ENCODE results near the gene CORO2A.

CORO2A gene

DNA sequence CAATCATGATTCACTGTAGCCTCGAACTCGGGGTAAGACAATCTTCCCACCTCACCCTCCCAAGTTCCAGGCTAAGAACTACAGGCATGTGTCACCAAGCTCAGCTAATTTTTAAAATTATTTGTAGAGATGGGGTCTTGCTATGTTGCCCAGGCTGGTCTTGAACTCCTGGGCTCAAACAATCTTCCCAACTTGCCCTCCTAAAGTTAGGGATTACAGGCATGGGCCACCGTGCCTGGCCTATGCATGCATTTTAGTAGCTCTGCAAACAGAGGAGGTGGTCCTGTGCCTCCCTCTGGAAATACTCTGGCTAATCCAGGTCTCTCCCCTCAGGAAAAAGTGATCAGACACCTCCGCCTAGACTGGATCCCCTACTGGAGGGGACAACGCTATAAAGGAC is 51.9 kb downstream of the CORO2A start:
- H3K9me3 ChIP-seq (ENCODE audit: control extremely low read depth in 1 of 5, control insufficient read depth in 4 of 5, insufficient read depth in 2 of 5, low read depth in 1 of 5, low read length in 4 of 5), result no peaks in the 10 kb centered on the region
- 93% methylated on average over 3 of the region's 5 CpGs for WGBS (ENCODE audit: insufficient coverage)
- H3K27ac ChIP-seq (ENCODE audit: insufficient read depth in 1 of 2, low read depth in 1 of 2, low read length in 2 of 2, poor library complexity in 1 of 2, severe bottlenecking in 2 of 2), result no peak overlapping the region
- CTCF ChIA-PET, result interaction anchor here (0.8 kb wide), 1 partner anchor 200 kb away, joined by 3 read pairs; no protein-coding TSS in a partner anchor
- POLR2A ChIA-PET, result no interaction called here
- H3K4me3 ChIP-seq (ENCODE audit: control insufficient read depth in 1 of 7, extremely low read depth in 1 of 7, insufficient read depth in 4 of 7, low read depth in 2 of 7, low read length in 6 of 7), result no peak overlapping the region
- no peak for DNase-seq
- H3K27me3 ChIP-seq (replicated peaks in 2 of 5; ENCODE audit: control insufficient read depth in 4 of 5, insufficient read depth in 5 of 5, low read length in 4 of 5), result no peaks in the 10 kb centered on the region
- H3K4me1 ChIP-seq (ENCODE audit: control extremely low read depth in 1 of 4, control insufficient read depth in 4 of 4, insufficient read depth in 4 of 4, low read length in 3 of 4), result peaks cover 0 to 5% (median 0%) of the 10 kb centered on the region in 4 experiments
- H3K36me3 ChIP-seq (ENCODE audit: control insufficient read depth in 4 of 4, insufficient read depth in 4 of 4, low read length in 3 of 4), result peaks cover 0 to 2% (median 0%) of the 10 kb centered on the region in 4 experiments

GRCh38 chr9:98136489-98136888 is 55.9 kb downstream of the CORO2A start:
- Histone ChIP-seq H3K27me3 (replicated peaks in 2 of 5; ENCODE audit: control insufficient read depth in 4 of 5, insufficient read depth in 5 of 5, low read length in 4 of 5) (no peaks in the 10 kb centered on the region), H3K4me3 (ENCODE audit: control insufficient read depth in 1 of 7, extremely low read depth in 1 of 7, insufficient read depth in 4 of 7, low read depth in 2 of 7, low read length in 6 of 7) (no peak overlapping the region), H3K36me3 (ENCODE audit: control insufficient read depth in 4 of 4, insufficient read depth in 4 of 4, low read length in 3 of 4) (peaks cover 0 to 4% (median 0%) of the 10 kb centered on the region in 4 experiments), H3K9me3 (ENCODE audit: control extremely low read depth in 1 of 5, control insufficient read depth in 4 of 5, insufficient read depth in 2 of 5, low read depth in 1 of 5, low read length in 4 of 5) (no peaks in the 10 kb centered on the region), H3K4me1 (ENCODE audit: control extremely low read depth in 1 of 4, control insufficient read depth in 4 of 4, insufficient read depth in 4 of 4, low read length in 3 of 4) (peaks cover 0 to 3% (median 0%) of the 10 kb centered on the region in 4 experiments), H3K27ac (ENCODE audit: insufficient read depth in 1 of 2, low read depth in 1 of 2, low read length in 2 of 2, poor library complexity in 1 of 2, severe bottlenecking in 2 of 2) (no peak overlapping the region)
- ChIA-PET CTCF (no interaction called here), POLR2A (interaction anchor here (0.6 kb wide), 1 partner anchor 61 kb away, joined by 3 read pairs; no protein-coding TSS in a partner anchor)
- no peak for DNase-seq

DNA sequence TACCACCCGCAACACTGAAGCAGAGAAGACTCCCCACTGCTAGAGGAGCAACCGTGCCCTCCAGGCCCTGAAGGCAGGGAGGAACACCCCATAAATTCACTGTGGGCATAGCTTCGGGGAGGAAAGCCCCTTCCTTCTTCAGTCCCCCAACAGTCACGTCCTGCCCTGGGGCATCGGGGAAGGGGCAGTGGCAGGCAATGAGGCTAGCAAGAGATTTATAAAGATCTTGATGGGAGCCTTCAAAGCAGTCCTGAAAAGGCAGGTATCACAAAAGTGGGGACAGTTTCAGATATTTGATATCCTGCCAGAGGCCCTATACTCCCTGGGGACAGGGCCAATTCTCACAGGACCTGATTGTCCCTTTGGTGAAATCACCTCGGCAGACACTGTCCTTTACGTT is 56.5 kb downstream of the CORO2A start:
- Histone ChIP-seq H3K9me3 (ENCODE audit: control extremely low read depth in 1 of 5, control insufficient read depth in 4 of 5, insufficient read depth in 2 of 5, low read depth in 1 of 5, low read length in 4 of 5) (no peaks in the 10 kb centered on the region), H3K27ac (ENCODE audit: insufficient read depth in 1 of 2, low read depth in 1 of 2, low read length in 2 of 2, poor library complexity in 1 of 2, severe bottlenecking in 2 of 2) (no peak overlapping the region), H3K36me3 (ENCODE audit: control insufficient read depth in 4 of 4, insufficient read depth in 4 of 4, low read length in 3 of 4) (peaks cover 0 to 4% (median 0%) of the 10 kb centered on the region in 4 experiments), H3K4me3 (ENCODE audit: control insufficient read depth in 1 of 7, extremely low read depth in 1 of 7, insufficient read depth in 4 of 7, low read depth in 2 of 7, low read length in 6 of 7) (no peak overlapping the region), H3K27me3 (replicated peaks in 2 of 5; ENCODE audit: control insufficient read depth in 4 of 5, insufficient read depth in 5 of 5, low read length in 4 of 5) (no peaks in the 10 kb centered on the region), H3K4me1 (ENCODE audit: control extremely low read depth in 1 of 4, control insufficient read depth in 4 of 4, insufficient read depth in 4 of 4, low read length in 3 of 4) (peaks cover 0 to 3% (median 0%) of the 10 kb centered on the region in 4 experiments)
- 92% methylated on average over 7 of the region's 7 CpGs for WGBS (ENCODE audit: insufficient coverage)
- no peak for DNase-seq
- CTCF ChIA-PET, result interaction anchor here (1.2 kb wide), 1 partner anchor 17 kb away, joined by 3 read pairs; the partner anchor contains the start of gene TRIM14
- POLR2A ChIA-PET, result interaction anchor here (0.6 kb wide), 1 partner anchor 61 kb away, joined by 3 read pairs; no protein-coding TSS in a partner anchor

- ChIA-PET POLR2A (no interaction called here), CTCF (interaction anchor here (1.2 to 1.4 kb wide), 2 partner anchors 14 to 17 kb away, joined by 3 to 4 read pairs; partner anchors contain the start of gene TRIM14)
- no peak for DNase-seq
- WGBS (ENCODE audit: insufficient coverage), result 92% methylated on average over 4 of the region's 4 CpGs
- Histone ChIP-seq H3K4me1 (ENCODE audit: control extremely low read depth in 1 of 4, control insufficient read depth in 4 of 4, insufficient read depth in 4 of 4, low read length in 3 of 4) (peaks cover 0 to 3% (median 0%) of the 10 kb centered on the region in 4 experiments), H3K27me3 (replicated peaks in 2 of 5; ENCODE audit: control insufficient read depth in 4 of 5, insufficient read depth in 5 of 5, low read length in 4 of 5) (no peaks in the 10 kb centered on the region), H3K36me3 (ENCODE audit: control insufficient read depth in 4 of 4, insufficient read depth in 4 of 4, low read length in 3 of 4) (peaks cover 0 to 4% (median 0%) of the 10 kb centered on the region in 4 experiments), H3K4me3 (ENCODE audit: control insufficient read depth in 1 of 7, extremely low read depth in 1 of 7, insufficient read depth in 4 of 7, low read depth in 2 of 7, low read length in 6 of 7) (no peak overlapping the region), H3K27ac (ENCODE audit: insufficient read depth in 1 of 2, low read depth in 1 of 2, low read length in 2 of 2, poor library complexity in 1 of 2, severe bottlenecking in 2 of 2) (no peak overlapping the region), H3K9me3 (ENCODE audit: control extremely low read depth in 1 of 5, control insufficient read depth in 4 of 5, insufficient read depth in 2 of 5, low read depth in 1 of 5, low read length in 4 of 5) (no peaks in the 10 kb centered on the region)
Measured at GRCh38 chr9:98135558-98135934, 56.9 kb downstream of the CORO2A start.

DNA sequence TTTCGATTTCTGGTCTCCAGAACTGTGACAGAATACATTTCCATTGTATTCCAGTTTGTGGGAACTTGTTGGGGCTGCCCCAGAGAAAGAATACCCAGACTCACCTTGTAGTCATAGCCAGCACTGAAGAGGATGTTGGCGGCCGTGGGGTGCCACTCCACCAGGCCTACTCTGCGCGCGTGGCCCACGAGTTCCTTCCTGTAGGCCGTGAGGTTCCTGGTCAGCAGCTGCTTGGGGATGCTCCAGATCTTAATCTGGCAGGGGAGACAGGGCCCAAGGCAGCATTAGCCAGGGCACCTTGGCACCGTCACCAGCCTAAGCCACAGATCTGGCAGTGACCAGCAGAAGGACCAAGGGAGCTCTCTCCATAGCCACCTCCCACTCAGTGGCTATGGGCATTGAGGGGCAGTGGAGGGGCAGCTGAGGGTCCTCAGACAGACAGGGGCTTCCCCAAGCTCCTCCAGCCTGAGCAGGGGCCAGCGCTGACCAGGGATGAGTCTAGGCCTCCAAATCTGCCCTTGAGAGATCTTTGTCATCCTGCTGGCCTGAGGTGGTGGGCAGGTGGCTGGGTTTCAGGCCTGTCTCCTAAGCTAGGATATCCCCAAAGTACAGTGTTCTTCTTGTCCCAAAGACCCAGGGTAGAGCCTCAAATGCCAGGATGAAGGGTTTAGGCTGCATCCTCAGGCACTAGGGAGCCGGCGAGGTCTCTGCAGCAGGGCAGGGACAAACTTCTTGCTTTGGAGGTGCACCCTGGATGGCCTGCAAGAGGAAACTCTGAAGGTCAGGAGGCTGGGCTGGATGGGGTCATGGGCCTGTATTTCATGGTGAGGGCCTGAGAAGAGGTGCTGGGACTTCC is 57.5 kb downstream of the CORO2A start:
- Histone ChIP-seq H3K4me1 (ENCODE audit: control extremely low read depth in 1 of 4, control insufficient read depth in 4 of 4, insufficient read depth in 4 of 4, low read length in 3 of 4) (peaks cover 0 to 3% (median 0%) of the 10 kb centered on the region in 4 experiments), H3K36me3 (ENCODE audit: control insufficient read depth in 4 of 4, insufficient read depth in 4 of 4, low read length in 3 of 4) (peaks cover 0 to 4% (median 0%) of the 10 kb centered on the region in 4 experiments), H3K27ac (ENCODE audit: insufficient read depth in 1 of 2, low read depth in 1 of 2, low read length in 2 of 2, poor library complexity in 1 of 2, severe bottlenecking in 2 of 2) (no peak overlapping the region), H3K9me3 (ENCODE audit: control extremely low read depth in 1 of 5, control insufficient read depth in 4 of 5, insufficient read depth in 2 of 5, low read depth in 1 of 5, low read length in 4 of 5) (no peaks in the 10 kb centered on the region), H3K27me3 (replicated peaks in 2 of 5; ENCODE audit: control insufficient read depth in 4 of 5, insufficient read depth in 5 of 5, low read length in 4 of 5) (no peaks in the 10 kb centered on the region), H3K4me3 (ENCODE audit: control insufficient read depth in 1 of 7, extremely low read depth in 1 of 7, insufficient read depth in 4 of 7, low read depth in 2 of 7, low read length in 6 of 7) (no peak overlapping the region)
- WGBS (ENCODE audit: insufficient coverage), result 87% methylated on average over 11 of the region's 12 CpGs
- CTCF ChIA-PET, result interaction anchor here (1.2 to 1.4 kb wide), 2 partner anchors 13 to 16 kb away, joined by 3 to 4 read pairs; partner anchors contain the start of gene TRIM14
- DNase-seq, result no peak
- POLR2A ChIA-PET, result no interaction called here

GRCh38 chr9:98132806-98133631 is 59.4 kb downstream of the CORO2A start:
- no peak for DNase-seq
- peaks cover 0 to 13% (median 0%) of the 10 kb centered on the region in 4 experiments for H3K4me1 ChIP-seq (ENCODE audit: control extremely low read depth in 1 of 4, control insufficient read depth in 4 of 4, insufficient read depth in 4 of 4, low read length in 3 of 4)
- no peaks in the 10 kb centered on the region for H3K9me3 ChIP-seq (ENCODE audit: control extremely low read depth in 1 of 5, control insufficient read depth in 4 of 5, insufficient read depth in 2 of 5, low read depth in 1 of 5, low read length in 4 of 5)
- no peak overlapping the region for H3K4me3 ChIP-seq (ENCODE audit: control insufficient read depth in 1 of 7, extremely low read depth in 1 of 7, insufficient read depth in 4 of 7, low read depth in 2 of 7, low read length in 6 of 7)
- ChIA-PET POLR2A (interaction anchor here (0.6 kb wide), 1 partner anchor 43 kb away, joined by 4 read pairs; no protein-coding TSS in a partner anchor), CTCF (interaction anchor here (0.8 to 0.9 kb wide), 2 partner anchors 15 to 103 kb away, joined by 3 read pairs; no protein-coding TSS in a partner anchor)
- H3K36me3 ChIP-seq (ENCODE audit: control insufficient read depth in 4 of 4, insufficient read depth in 4 of 4, low read length in 3 of 4), result peaks cover 0 to 4% (median under 1%) of the 10 kb centered on the region in 4 experiments
- no peaks in the 10 kb centered on the region for H3K27me3 ChIP-seq (replicated peaks in 2 of 5; ENCODE audit: control insufficient read depth in 4 of 5, insufficient read depth in 5 of 5, low read length in 4 of 5)
- H3K27ac ChIP-seq (ENCODE audit: insufficient read depth in 1 of 2, low read depth in 1 of 2, low read length in 2 of 2, poor library complexity in 1 of 2, severe bottlenecking in 2 of 2), result no peak overlapping the region
- WGBS (ENCODE audit: insufficient coverage), result 98% methylated on average over 7 of the region's 14 CpGs
